B cell (primary cell): ENCODE data around the gene SAFB. TPM values are rescaled to one million over a fixed set of nuclear protein-coding genes. Genes with fewer than 3 reads are reported as not detected.

ENCODE experiments used
- ATAC-seq: fragments of 200-7000 bp; cut with Tn5 transposase; one replicate; pipeline ENCODE4 v1.10.0; 2021; ENCODE audit warnings: low read depth, mild to moderate bottlenecking, moderate number of reproducible peaks, moderate library complexity
- CTCF ChIA-PET: fragments of 350-600 bp; sonication (Branson Sonifier 250); formaldehyde crosslinking; loops from one replicate; lab custom pipeline; 2021; ENCODE audit warnings: antibody characterized with exemption, inconsistent platforms; lab: Charles Lee
- POLR2A ChIA-PET: fragments of 350-600 bp; sonication (Branson Sonifier 250); formaldehyde crosslinking; loops from one replicate; lab custom pipeline; 2021; ENCODE audit warnings: antibody characterized with exemption; lab: Charles Lee
- DNase-seq: peaks from one replicate; pipeline ENCODE4 v3.0.0; 2013
- H2AFZ ChIP-seq: 2 replicates; pipeline ENCODE4 v1.6.1; 2012; ENCODE audit warnings: mild to moderate bottlenecking, low read depth, low read length; ENCODE audit not compliant: insufficient read depth, poor library complexity, severe bottlenecking
- H3K27ac ChIP-seq, 2 donors: 1 replicate in 1 of 2; 2 replicates in 1 of 2; pipeline ENCODE4 v1.5.1; 2012 to 2013; ENCODE audit warnings: low read length in 2 of 2, mild to moderate bottlenecking in 2 of 2, moderate library complexity in 1 of 2
- H3K27me3 ChIP-seq, 4 experiments: fragments of 200-600 bp in 1 of 4; sonication (generic) in 1 of 4; replicated peaks in 1 of 4; 1 replicate in 2 of 4; 2 replicates in 2 of 4; pipeline versions ENCODE4 v1.6.1 to v1.7.0; 2013 to 2016; ENCODE audit warnings: low read length in 3 of 4, mild to moderate bottlenecking in 2 of 4, mixed read lengths in 1 of 4, moderate library complexity in 1 of 4; ENCODE audit not compliant: insufficient read depth in 4 of 4, control insufficient read depth in 3 of 4; ENCODE audit errors: control extremely low read depth in 1 of 4
- H3K36me3 ChIP-seq, 2 experiments: replicated peaks in 1 of 2; 1 replicate in 1 of 2; 2 replicates in 1 of 2; pipeline versions ENCODE4 v1.6.1 to v1.7.1; 2013; ENCODE audit warnings: low read length in 1 of 2; ENCODE audit not compliant: insufficient read depth in 2 of 2, control insufficient read depth in 1 of 2; ENCODE audit errors: control extremely low read depth in 1 of 2, extremely low read depth in 1 of 2
- H3K4me1 ChIP-seq, 2 donors: fragments of 200-600 bp in 1 of 2; sonication (generic) in 1 of 2; 1 replicate in 1 of 2; 2 replicates in 1 of 2; pipeline versions ENCODE4 v1.5.1 to v1.6.1; 2013 to 2017; ENCODE audit warnings: low read length in 2 of 2; ENCODE audit not compliant: control insufficient read depth in 2 of 2, insufficient read depth in 2 of 2
- H3K4me2 ChIP-seq: replicated peaks from 2 replicates; pipeline ENCODE3; 2012; ENCODE audit warnings: mild to moderate bottlenecking, low read depth, low read length; ENCODE audit not compliant: poor library complexity, severe bottlenecking
- H3K4me3 ChIP-seq, 5 experiments: fragments of 200-600 bp in 1 of 5; sonication (generic) in 1 of 5; 1 replicate in 3 of 5; 2 replicates in 2 of 5; pipeline versions ENCODE4 v1.5.1 to v1.7.0; 2011 to 2016; ENCODE audit warnings: low read length in 4 of 5, mild to moderate bottlenecking in 4 of 5, low read depth in 2 of 5, control low read depth in 1 of 5, moderate library complexity in 1 of 5; ENCODE audit not compliant: insufficient read depth in 1 of 5; ENCODE audit errors: control extremely low read depth in 1 of 5, extremely low read depth in 1 of 5
- H3K79me2 ChIP-seq: fragments of 200-600 bp; sonication (generic); one replicate; pipeline ENCODE4 v1.6.0; 2016; ENCODE audit warnings: low read length; ENCODE audit not compliant: control insufficient read depth, insufficient read depth
- H3K9ac ChIP-seq: fragments of 200-600 bp; sonication (generic); 2 replicates; pipeline ENCODE4 v1.6.1; 2017; ENCODE audit warnings: mild to moderate bottlenecking, low read length, moderate library complexity
- H3K9me3 ChIP-seq, 3 donors: one replicate each; pipeline versions ENCODE4 v1.6.1 to v1.7.1; 2013; ENCODE audit warnings: low read length in 2 of 3; ENCODE audit not compliant: control insufficient read depth in 2 of 3, insufficient read depth in 1 of 3; ENCODE audit errors: control extremely low read depth in 1 of 3
- H4K20me1 ChIP-seq: 2 replicates; pipeline ENCODE4 v1.6.0; 2012; ENCODE audit warnings: mild to moderate bottlenecking, low read length; ENCODE audit not compliant: insufficient read depth, control insufficient read depth, poor library complexity, severe bottlenecking
- H3K27ac Mint-ChIP-seq: one replicate; pipeline ENCODE4 v1.8.0; 2021; ENCODE audit warnings: mixed read lengths
- H3K27me3 Mint-ChIP-seq: one replicate; pipeline ENCODE4 v1.8.0; 2021; ENCODE audit warnings: mixed read lengths
- H3K4me1 Mint-ChIP-seq: one replicate; pipeline ENCODE4 v1.8.0; 2021; ENCODE audit warnings: mixed read lengths
- H3K4me3 Mint-ChIP-seq: one replicate; pipeline ENCODE4 v1.8.0; 2021; ENCODE audit warnings: mixed read lengths
- H3K9me3 Mint-ChIP-seq: one replicate; pipeline ENCODE4 v1.8.0; 2022; ENCODE audit warnings: mixed read lengths; ENCODE audit not compliant: insufficient read depth
- EZH2 ChIP-seq: IDR thresholded peaks from 2 replicates; pipeline ENCODE4 v1.6.1; 2012; ENCODE audit warnings: borderline replicate concordance, low read depth, mild to moderate bottlenecking, moderate library complexity, low read length; ENCODE audit not compliant: insufficient read depth, poor library complexity, severe bottlenecking
- WGBS: methylation state at CpG from one replicate; pipeline ENCODE4 v1.1.5; 2013; ENCODE audit warnings: missing lambda C conversion rate; ENCODE audit not compliant: insufficient coverage; 5-methylcytosine and 5-hydroxymethylcytosine counted together
- intact Hi-C: fragments of 100-400 bp; cut with micrococcal nuclease; formaldehyde crosslinking; loops from one replicate; pipeline ENCODE4 v1.10.0; 2022
- polyA plus RNA-seq: library from polyadenylated mRNA; depleted of rRNA; stranded (reverse); fragments of >200 nt; gene quantifications from 2 replicates; pipeline ENCODE4 v1.2.3, GENCODE V29; 2012
- total RNA-seq, 2 donors: library from RNA; stranded (reverse); fragments of 120-200 nt in 1 of 2; gene quantifications; 1 replicate in 1 of 2; 2 replicates in 1 of 2; pipeline versions ENCODE4 v1.2.3 to v1.2.4, GENCODE V29; 2013 to 2022
- TF ChIP-seq, protein P1 (sequence below): fragments of 200-600 bp; IDR thresholded peaks from one replicate; pipeline ENCODE4 v1.8.0; 2022; ENCODE audit warnings: antibody characterized with exemption, mild to moderate bottlenecking

The SAFB gene
- total and polyA plus RNA-seq, 2 donors (not counting 1 experiment from before 2014, with no cell fraction given), result 91.0 to 221 TPM

DNA sequence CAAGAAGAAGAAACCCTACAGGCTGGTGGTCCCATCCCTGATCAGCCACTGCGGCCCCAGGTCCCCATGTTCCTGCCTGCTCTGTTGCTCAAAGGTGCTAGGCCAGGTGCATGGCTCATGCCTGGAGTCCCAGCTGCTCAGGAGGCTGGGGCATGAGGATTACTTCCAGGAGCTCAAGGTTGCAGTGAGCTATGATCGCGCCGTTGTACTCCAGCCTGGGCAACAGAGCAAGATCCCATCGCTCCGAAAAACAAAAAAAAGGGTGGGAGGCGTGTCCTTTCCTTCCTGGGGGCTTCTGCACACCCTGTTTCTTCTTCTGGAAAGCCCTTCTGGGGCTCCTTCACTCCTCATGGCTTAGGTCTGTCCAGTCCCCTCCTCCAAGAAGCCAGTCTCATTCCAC is 43.2 kb upstream of the SAFB start:
- Histone ChIP-seq H3K9ac (no peak overlapping the region), H3K36me3 (peaks cover 0 to 9% of the 10 kb centered on the region in 2 experiments), H3K27ac (no peak overlapping the region), H3K27me3 (peaks cover 0 to 3% (median 0%) of the 10 kb centered on the region in 4 experiments), H2AFZ (no peak overlapping the region), H3K9me3 (peaks cover 0 to 3% (median 0%) of the 10 kb centered on the region in 3 donors), H4K20me1 (no peaks in the 10 kb centered on the region), H3K4me1 (peaks cover 0 to 7% of the 10 kb centered on the region in 2 donors), H3K4me3 (no peak overlapping the region), H3K79me2 (no peaks in the 10 kb centered on the region), H3K4me2 (no peak overlapping the region)
- DNase-seq (no peak), ATAC-seq (no peak)
- TF ChIP-seq EZH2, result no peak
- TF ChIP-seq, protein P1, sequence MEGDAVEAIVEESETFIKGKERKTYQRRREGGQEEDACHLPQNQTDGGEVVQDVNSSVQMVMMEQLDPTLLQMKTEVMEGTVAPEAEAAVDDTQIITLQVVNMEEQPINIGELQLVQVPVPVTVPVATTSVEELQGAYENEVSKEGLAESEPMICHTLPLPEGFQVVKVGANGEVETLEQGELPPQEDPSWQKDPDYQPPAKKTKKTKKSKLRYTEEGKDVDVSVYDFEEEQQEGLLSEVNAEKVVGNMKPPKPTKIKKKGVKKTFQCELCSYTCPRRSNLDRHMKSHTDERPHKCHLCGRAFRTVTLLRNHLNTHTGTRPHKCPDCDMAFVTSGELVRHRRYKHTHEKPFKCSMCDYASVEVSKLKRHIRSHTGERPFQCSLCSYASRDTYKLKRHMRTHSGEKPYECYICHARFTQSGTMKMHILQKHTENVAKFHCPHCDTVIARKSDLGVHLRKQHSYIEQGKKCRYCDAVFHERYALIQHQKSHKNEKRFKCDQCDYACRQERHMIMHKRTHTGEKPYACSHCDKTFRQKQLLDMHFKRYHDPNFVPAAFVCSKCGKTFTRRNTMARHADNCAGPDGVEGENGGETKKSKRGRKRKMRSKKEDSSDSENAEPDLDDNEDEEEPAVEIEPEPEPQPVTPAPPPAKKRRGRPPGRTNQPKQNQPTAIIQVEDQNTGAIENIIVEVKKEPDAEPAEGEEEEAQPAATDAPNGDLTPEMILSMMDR, result no peak
- WGBS, result 98% methylated on average over 7 of the region's 7 CpGs
- intact Hi-C loops, result no loop called here
- Mint-ChIP-seq H3K9me3 (no peaks in the 10 kb centered on the region), H3K27ac (no peak overlapping the region), H3K4me3 (no peak overlapping the region), H3K27me3 (no peaks in the 10 kb centered on the region), H3K4me1 (peaks cover 8% of the 10 kb centered on the region)
- CTCF ChIA-PET, result interaction anchor here (0.6 to 1.7 kb wide), 7 partner anchors 8 to 899 kb away, joined by 3 to 5 read pairs (median 3); no protein-coding TSS in a partner anchor
- POLR2A ChIA-PET, result no interaction called here

GRCh38 chr19:5580161-5580571 is 42.7 kb upstream of the SAFB start:
- ChIA-PET POLR2A (no interaction called here), CTCF (interaction anchor here (0.6 to 1.7 kb wide), 3 partner anchors 19 to 534 kb away, joined by 3 to 4 read pairs (median 3); no protein-coding TSS in a partner anchor)
- H3K9me3 ChIP-seq, result no peaks in the 10 kb centered on the region
- Mint-ChIP-seq H3K27me3 (no peaks in the 10 kb centered on the region), H3K9me3 (no peaks in the 10 kb centered on the region), H3K27ac (no peak overlapping the region), H3K4me1 (peaks cover 8% of the 10 kb centered on the region), H3K4me3 (no peak overlapping the region)
- intact Hi-C loops, result no loop called here
- H3K79me2 ChIP-seq, result no peaks in the 10 kb centered on the region
- H3K4me1 ChIP-seq, result peaks cover 0 to 7% of the 10 kb centered on the region in 2 donors
- H3K36me3 ChIP-seq, result peaks cover 0 to 9% of the 10 kb centered on the region in 2 experiments
- no peak overlapping the region for H2AFZ ChIP-seq
- no peak overlapping the region for H3K27ac ChIP-seq
- no peak for TF ChIP-seq EZH2
- TF ChIP-seq, protein P1, result no peak
- no peak overlapping the region for H3K4me2 ChIP-seq
- H4K20me1 ChIP-seq, result peaks cover 2% of the 10 kb centered on the region
- peaks cover 0 to 3% (median 0%) of the 10 kb centered on the region in 4 experiments for H3K27me3 ChIP-seq
- 58% methylated on average over 12 of the region's 12 CpGs for WGBS
- no peak overlapping the region for H3K9ac ChIP-seq
- no peak for ATAC-seq
- H3K4me3 ChIP-seq, result no peak overlapping the region
- DNase-seq, result no peak
